Common myeloid progenitor, CD34-positive (primary cell): Measurements from ENCODE around the gene JAG1.
"Not testable (repeated sequence)": the region's sequence is repeated elsewhere in the genome, so short reads cannot be mapped to it uniquely, and the experiment has no call there.

Source experiments
- CTCF ChIA-PET: fragments of 350-600 bp; sonication (Branson Sonifier 250); formaldehyde crosslinking; loops from one replicate; lab custom pipeline; 2021; ENCODE audit warnings: antibody characterized with exemption; lab: Charles Lee
- POLR2A ChIA-PET: fragments of 350-600 bp; sonication (Branson Sonifier 250); formaldehyde crosslinking; loops from one replicate; lab custom pipeline; 2021; ENCODE audit warnings: antibody characterized with exemption; lab: Charles Lee
- DNase-seq, 3 donors: peaks; one replicate each; pipeline versions ENCODE4 v3.0.0 to v3.0.0-alpha.2; 2013
- H3K27ac ChIP-seq, 2 experiments: 1 replicate in 1 of 2; 2 replicates in 1 of 2; pipeline ENCODE4 v1.7.0; 2013; ENCODE audit warnings: inconsistent platforms in 2 of 2, low read length in 2 of 2, mild to moderate bottlenecking in 2 of 2, low read depth in 1 of 2, moderate library complexity in 1 of 2; ENCODE audit not compliant: severe bottlenecking in 2 of 2, insufficient read depth in 1 of 2, poor library complexity in 1 of 2
- H3K27me3 ChIP-seq, 5 experiments: replicated peaks in 2 of 5; 1 replicate in 3 of 5; 2 replicates in 2 of 5; pipeline versions ENCODE4 v1.6.1 to v1.7.0; 2013; ENCODE audit warnings: low read length in 4 of 5, mild to moderate bottlenecking in 2 of 5, moderate library complexity in 2 of 5, inconsistent platforms in 1 of 5; ENCODE audit not compliant: insufficient read depth in 5 of 5, control insufficient read depth in 4 of 5
- H3K36me3 ChIP-seq, 4 experiments: 1 replicate in 2 of 4; 2 replicates in 2 of 4; pipeline versions ENCODE4 v1.6.1 to v1.7.0; 2013; ENCODE audit warnings: low read length in 3 of 4, control low read depth in 1 of 4, mild to moderate bottlenecking in 1 of 4; ENCODE audit not compliant: control insufficient read depth in 4 of 4, insufficient read depth in 4 of 4
- H3K4me1 ChIP-seq, 4 experiments: 1 replicate in 3 of 4; 2 replicates in 1 of 4; pipeline versions ENCODE4 v1.6.1 to v1.7.1; 2013; ENCODE audit warnings: low read length in 3 of 4, mild to moderate bottlenecking in 3 of 4, control low read depth in 1 of 4, inconsistent platforms in 1 of 4, moderate library complexity in 1 of 4; ENCODE audit not compliant: control insufficient read depth in 4 of 4, insufficient read depth in 4 of 4; ENCODE audit errors: control extremely low read depth in 1 of 4
- H3K4me3 ChIP-seq, 7 experiments: 1 replicate in 4 of 7; 2 replicates in 3 of 7; pipeline versions ENCODE4 v1.5.1 to v1.7.0; 2013; ENCODE audit warnings: mild to moderate bottlenecking in 7 of 7, low read length in 6 of 7, moderate library complexity in 6 of 7, inconsistent platforms in 2 of 7, low read depth in 2 of 7, control low read depth in 1 of 7; ENCODE audit not compliant: insufficient read depth in 4 of 7, control insufficient read depth in 1 of 7; ENCODE audit errors: extremely low read depth in 1 of 7
- H3K9me3 ChIP-seq, 5 experiments: 1 replicate in 4 of 5; 2 replicates in 1 of 5; pipeline versions ENCODE4 v1.6.1 to v1.7.1; 2013; ENCODE audit warnings: low read length in 4 of 5, mild to moderate bottlenecking in 2 of 5, inconsistent platforms in 1 of 5, low read depth in 1 of 5, moderate library complexity in 1 of 5; ENCODE audit not compliant: control insufficient read depth in 4 of 5, insufficient read depth in 2 of 5; ENCODE audit errors: control extremely low read depth in 1 of 5
- WGBS: methylation state at CpG from one replicate; pipeline ENCODE4 v1.1.5; 2013; ENCODE audit not compliant: insufficient coverage; 5-methylcytosine and 5-hydroxymethylcytosine counted together

The JAG1 gene

DNA sequence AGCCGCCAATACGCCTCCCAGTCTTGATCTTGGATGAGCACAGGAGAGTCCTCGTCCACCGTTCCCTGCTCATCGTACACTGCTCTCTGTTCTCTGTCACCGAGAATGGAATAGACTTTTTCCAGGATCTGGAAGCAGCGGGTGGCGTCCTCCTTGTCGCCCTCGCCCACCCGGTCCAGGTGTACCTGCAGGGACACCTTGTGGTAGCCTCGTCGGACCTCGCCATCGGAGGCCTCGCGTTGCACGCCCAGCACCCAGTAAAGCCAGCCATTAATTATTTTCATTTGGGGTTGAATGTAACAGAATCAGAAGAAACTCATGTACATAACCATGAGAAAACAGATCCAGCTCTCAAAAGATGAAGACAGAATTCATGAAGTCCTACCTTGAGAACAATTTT lies 59.9 kb downstream of the JAG1 start:
- H3K36me3 ChIP-seq = peaks cover 0 to 14% (median 4%) of the 10 kb centered on the region in 4 experiments
- H3K27me3 ChIP-seq = no peaks in the 10 kb centered on the region
- ChIA-PET POLR2A (no interaction called here), CTCF (interaction anchor here (1.1 to 1.5 kb wide), 2 partner anchors 14 kb away, joined by 3 to 5 read pairs; no protein-coding TSS in a partner anchor)
- no peak for DNase-seq
- H3K4me3 ChIP-seq = no peak overlapping the region
- H3K27ac ChIP-seq = no peak overlapping the region
- WGBS = 97% methylated on average over 13 of the region's 18 CpGs
- no peaks in the 10 kb centered on the region for H3K4me1 ChIP-seq
- no peaks in the 10 kb centered on the region for H3K9me3 ChIP-seq

DNA sequence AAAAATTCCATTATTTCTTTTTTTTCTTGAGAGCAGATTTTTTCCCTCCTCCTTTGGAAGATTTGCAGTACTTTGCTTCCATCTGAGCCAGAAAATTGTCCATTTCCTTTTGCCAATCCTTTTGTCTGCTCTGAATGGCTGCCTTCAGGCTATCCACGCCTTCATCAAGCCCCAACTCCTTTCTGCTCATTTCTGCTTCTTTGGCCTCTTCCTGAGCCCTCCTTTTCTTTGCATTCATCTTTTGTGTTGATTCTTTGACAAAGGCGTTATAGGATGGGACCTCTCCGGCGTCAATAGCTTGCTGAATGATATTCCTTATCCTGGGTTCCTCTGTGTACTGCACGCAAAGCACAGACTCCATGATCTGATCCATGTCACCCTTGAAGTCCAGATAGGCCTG lies 60.4 kb downstream of the JAG1 start:
- H3K27ac ChIP-seq, H3K4me3 ChIP-seq, H3K27me3 ChIP-seq, H3K9me3 ChIP-seq, H3K4me1 ChIP-seq, DNase-seq, CTCF ChIA-PET, POLR2A ChIA-PET: not testable (repeated sequence)
- H3K36me3 ChIP-seq = peaks cover 0 to 14% (median 4%) of the 10 kb centered on the region in 4 experiments
- WGBS = 83% methylated on average over 1 of the region's 5 CpGs

DNA sequence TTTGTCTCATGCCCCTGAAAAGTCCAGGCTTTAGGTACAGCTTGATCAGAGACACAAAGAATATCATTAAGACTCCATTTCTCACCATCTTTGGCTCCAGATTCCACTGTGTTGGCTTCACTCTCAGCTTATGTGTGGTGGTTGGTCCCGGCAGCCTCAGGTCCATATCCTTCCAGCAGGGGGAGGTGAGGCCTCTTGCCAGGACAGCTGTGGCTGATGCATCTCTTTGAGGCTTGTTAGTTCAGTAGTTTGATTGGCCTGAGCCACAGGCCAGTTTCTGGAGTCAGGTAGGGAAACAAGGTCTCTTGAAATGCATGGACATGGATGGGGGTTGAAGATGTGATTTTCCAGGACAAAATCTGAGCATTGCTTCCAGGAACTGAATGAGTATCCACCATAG lies 62.4 kb downstream of the JAG1 start:
- no peak overlapping the region for H3K4me3 ChIP-seq
- H3K27ac ChIP-seq = no peak overlapping the region
- H3K27me3 ChIP-seq = no peaks in the 10 kb centered on the region
- no peaks in the 10 kb centered on the region for H3K4me1 ChIP-seq
- POLR2A ChIA-PET = no interaction called here
- CTCF ChIA-PET = no interaction called here
- 100% methylated on average over 1 of the region's 1 CpG for WGBS
- H3K9me3 ChIP-seq = no peaks in the 10 kb centered on the region
- DNase-seq = peak; percentile 3 to 34 (median 29)
- peaks cover 0 to 16% (median 4%) of the 10 kb centered on the region in 4 experiments for H3K36me3 ChIP-seq

DNA sequence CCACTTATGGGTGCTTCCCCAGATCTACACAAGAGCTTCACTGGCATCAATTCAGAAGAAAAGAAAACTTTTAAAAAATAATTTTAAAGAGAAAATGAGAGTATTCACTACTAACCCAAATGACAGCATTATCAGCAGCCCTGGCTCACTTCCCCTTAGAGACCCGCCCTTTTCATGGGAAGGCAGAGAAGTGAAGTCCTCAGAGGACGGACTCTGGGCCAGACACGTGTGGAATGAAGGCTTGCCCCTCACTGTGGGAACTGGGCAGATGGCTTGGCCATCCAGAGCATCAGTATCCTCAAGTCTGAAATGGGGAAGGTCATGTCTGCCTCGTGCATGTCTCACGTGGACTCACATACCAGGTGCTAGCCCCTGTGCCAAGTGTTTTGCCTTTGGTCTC lies 63.5 kb downstream of the JAG1 start:
- Histone ChIP-seq H3K27ac (no peak overlapping the region), H3K36me3 (peaks cover 0 to 16% (median 4%) of the 10 kb centered on the region in 4 experiments), H3K27me3 (no peaks in the 10 kb centered on the region), H3K9me3 (no peaks in the 10 kb centered on the region), H3K4me3 (no peak overlapping the region), H3K4me1 (no peaks in the 10 kb centered on the region)
- DNase-seq = no peak
- ChIA-PET CTCF (interaction anchor here (1.7 kb wide), 1 partner anchor 33 kb away, joined by 3 read pairs; no protein-coding TSS in a partner anchor), POLR2A (no interaction called here)
- 100% methylated on average over 3 of the region's 5 CpGs for WGBS

DNA sequence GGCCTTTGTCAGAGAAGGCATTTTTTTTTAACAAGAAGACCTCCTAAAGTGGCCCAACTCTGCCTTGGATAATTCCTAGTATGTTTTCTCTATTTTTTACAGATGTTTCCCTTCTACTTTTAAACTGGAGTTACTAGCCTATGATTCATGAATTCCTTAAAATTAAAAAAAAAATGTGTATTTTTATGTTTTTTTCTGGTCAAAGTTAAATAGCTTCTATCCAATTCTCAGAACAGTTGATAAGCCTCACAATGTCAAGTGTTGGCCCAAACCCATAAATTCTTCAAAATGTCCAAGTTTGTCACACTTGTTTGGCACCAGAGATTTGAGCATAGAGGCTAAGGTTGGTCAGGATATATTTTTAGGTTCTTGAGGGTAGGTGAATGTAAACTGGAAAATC lies 64.0 kb downstream of the JAG1 start:
- H3K4me1 ChIP-seq = no peaks in the 10 kb centered on the region
- H3K9me3 ChIP-seq = no peaks in the 10 kb centered on the region
- no peak for DNase-seq
- ChIA-PET CTCF (interaction anchor here (1.1 to 1.7 kb wide), 2 partner anchors 32 to 595 kb away, joined by 3 to 4 read pairs; no protein-coding TSS in a partner anchor), POLR2A (no interaction called here)
- H3K36me3 ChIP-seq = peaks cover 0 to 14% (median 4%) of the 10 kb centered on the region in 4 experiments
- no peak overlapping the region for H3K27ac ChIP-seq
- no peak overlapping the region for H3K4me3 ChIP-seq
- no peaks in the 10 kb centered on the region for H3K27me3 ChIP-seq

DNA sequence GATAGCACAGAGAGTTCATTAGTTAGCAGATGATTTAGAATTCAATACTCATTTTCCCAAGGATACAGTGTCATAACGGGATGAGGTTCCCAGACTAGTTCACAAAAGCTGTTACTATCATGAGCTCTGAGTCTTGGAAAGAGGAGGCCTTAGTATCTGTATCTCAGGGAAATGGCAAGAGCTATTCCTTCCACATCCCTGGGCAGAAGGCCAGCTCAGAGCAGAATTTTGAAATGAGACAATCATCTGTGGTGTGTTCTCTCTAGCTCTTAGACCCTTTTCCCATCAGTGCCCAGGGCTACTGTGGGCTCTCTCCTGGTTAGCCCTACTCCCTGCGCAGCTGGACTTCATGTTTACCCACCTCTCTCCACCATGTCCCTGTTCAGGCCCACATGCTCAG lies 64.5 kb downstream of the JAG1 start:
- no peak for DNase-seq
- ChIA-PET CTCF (interaction anchor here (0.5 to 1.7 kb wide), 4 partner anchors 14 to 596 kb away, joined by 3 to 4 read pairs (median 3); no protein-coding TSS in a partner anchor), POLR2A (no interaction called here)
- Histone ChIP-seq H3K27ac (no peak overlapping the region), H3K9me3 (no peaks in the 10 kb centered on the region), H3K36me3 (peaks cover 3 to 15% (median 4%) of the 10 kb centered on the region in 4 experiments), H3K4me3 (no peak overlapping the region), H3K4me1 (no peaks in the 10 kb centered on the region), H3K27me3 (no peaks in the 10 kb centered on the region)
- no CpG with 5 or more reads among the region's 2 CpGs for WGBS

DNA sequence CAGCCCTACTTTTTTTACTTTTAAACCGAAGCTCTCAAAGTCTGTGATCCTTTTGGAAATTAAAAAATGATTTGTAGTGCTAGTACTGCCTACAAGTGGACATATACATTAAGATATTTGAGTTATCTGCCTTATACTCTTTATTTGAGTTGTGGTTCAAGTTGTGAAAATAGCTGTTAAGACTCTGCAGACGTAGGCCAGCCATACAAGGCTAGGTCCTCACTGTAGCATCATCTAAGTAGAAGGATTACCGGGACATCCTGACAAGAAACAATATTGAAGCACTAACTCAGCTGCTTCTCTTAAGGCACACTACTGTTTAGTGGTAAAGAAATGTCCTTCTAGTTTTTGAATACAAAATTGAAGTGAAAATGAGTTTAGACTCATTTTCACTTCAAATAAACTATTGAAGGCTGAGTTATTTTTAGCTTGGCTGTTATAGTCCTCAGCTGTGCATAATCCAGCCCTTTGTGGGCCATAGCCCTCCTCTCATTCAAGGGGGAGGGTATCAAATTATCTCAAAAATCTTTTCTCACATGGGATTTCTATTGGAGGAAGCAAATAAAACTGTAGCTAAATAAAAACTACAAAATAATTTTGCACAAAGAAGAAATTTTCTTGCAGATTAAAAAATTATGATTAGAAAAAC lies 68.1 kb downstream of the JAG1 start:
- H3K27ac ChIP-seq = no peak overlapping the region
- H3K4me3 ChIP-seq = no peak overlapping the region
- no peaks in the 10 kb centered on the region for H3K27me3 ChIP-seq
- H3K9me3 ChIP-seq = no peaks in the 10 kb centered on the region
- 100% methylated on average over 1 of the region's 3 CpGs for WGBS
- POLR2A ChIA-PET = interaction anchor here (0.6 kb wide), 1 partner anchor 924 kb away, joined by 3 read pairs; no protein-coding TSS in a partner anchor
- peaks cover 4 to 21% (median 13%) of the 10 kb centered on the region in 4 experiments for H3K36me3 ChIP-seq
- CTCF ChIA-PET = no interaction called here
- H3K4me1 ChIP-seq = no peaks in the 10 kb centered on the region
- DNase-seq = no peak
